HEK293 (cell line): ENCODE results near the gene CARD11.

ENCODE experiments used
- CTCF ChIA-PET: fragments of 350-600 bp; formaldehyde crosslinking; extraction: SDS; loops from one replicate; lab custom pipeline; 2021; ENCODE audit warnings: antibody characterized with exemption; lab: Yijun Ruan, JAX
- POLR2A ChIA-PET: fragments of 300-600 bp; formaldehyde crosslinking; extraction: SDS; loops from one replicate; lab custom pipeline; 2020; ENCODE audit warnings: antibody characterized with exemption, inconsistent platforms; lab: Yijun Ruan, JAX
- H3K27ac ChIP-seq: fragments of 200-500 bp; sonication (Bioruptor generic); 2 replicates; pipeline ENCODE4 v1.5.1; 2014; ENCODE audit warnings: low read depth, low read length, control low read depth, inconsistent platforms; ENCODE audit errors: extremely low read depth
- H3K36me3 ChIP-seq, 2 experiments: fragments of 200-500 bp in 1 of 2; sonication (Bioruptor generic) in 1 of 2; 1 replicate in 1 of 2; 2 replicates in 1 of 2; pipeline ENCODE4 v1.5.1; 2014 to 2017; ENCODE audit warnings: inconsistent platforms in 2 of 2, low read length in 2 of 2; ENCODE audit not compliant: control insufficient read depth in 2 of 2, insufficient read depth in 1 of 2
- H3K4me1 ChIP-seq: fragments of 200-500 bp; sonication (Bioruptor generic); 2 replicates; pipeline ENCODE4 v1.5.1; 2014; ENCODE audit warnings: mild to moderate bottlenecking, low read length, inconsistent platforms; ENCODE audit not compliant: control insufficient read depth, insufficient read depth
- H3K4me3 ChIP-seq: 2 replicates; pipeline ENCODE4 v1.5.1; 2011; ENCODE audit warnings: low read depth, mild to moderate bottlenecking, control low read depth, low read length, moderate library complexity
- H3K9me3 ChIP-seq: fragments of 200-500 bp; sonication (Bioruptor generic); 2 replicates; pipeline ENCODE4 v1.5.1; 2014; ENCODE audit warnings: low read depth, low read length, inconsistent platforms; ENCODE audit not compliant: control insufficient read depth, insufficient read depth
- BCL11A ChIP-seq: fragments of 450-650 bp; formaldehyde crosslinking; IDR thresholded peaks from 2 replicates; pipeline ENCODE4 v1.5.1; 2016; ENCODE audit warnings: low read depth, missing biosample characterization, missing genetic modification characterization
- HIC1 ChIP-seq: fragments of 450-650 bp; formaldehyde crosslinking; IDR thresholded peaks from 2 replicates; pipeline ENCODE4 v1.5.1; 2016; ENCODE audit warnings: missing biosample characterization, missing genetic modification characterization
- PRDM10 ChIP-seq: fragments of 450-650 bp; formaldehyde crosslinking; IDR thresholded peaks from 2 replicates; pipeline ENCODE4 v1.5.1; 2016; ENCODE audit warnings: missing biosample characterization, missing genetic modification characterization
- RBAK ChIP-seq: fragments of 450-650 bp; formaldehyde crosslinking; IDR thresholded peaks from 2 replicates; pipeline ENCODE4 v1.5.1; 2016; ENCODE audit warnings: missing biosample characterization, missing genetic modification characterization
- TRIM28 ChIP-seq: IDR thresholded peaks from 2 replicates; pipeline ENCODE4 v1.6.1; 2011; ENCODE audit warnings: low read length, control low read depth, borderline replicate concordance
- ZBTB17 ChIP-seq: fragments of 450-650 bp; formaldehyde crosslinking; IDR thresholded peaks from 2 replicates; pipeline ENCODE4 v1.5.1; 2016; ENCODE audit warnings: missing biosample characterization, missing genetic modification characterization
- ZBTB49 ChIP-seq: fragments of 450-650 bp; formaldehyde crosslinking; IDR thresholded peaks from 2 replicates; pipeline ENCODE4 v1.5.1; 2016; ENCODE audit warnings: missing biosample characterization, missing genetic modification characterization, low read depth
- ZBTB8A ChIP-seq: fragments of 450-650 bp; formaldehyde crosslinking; IDR thresholded peaks from 2 replicates; pipeline ENCODE4 v1.5.1; 2016; ENCODE audit warnings: missing biosample characterization, missing genetic modification characterization
- ZFHX2 ChIP-seq: fragments of 450-650 bp; formaldehyde crosslinking; conservative IDR thresholded peaks from 2 replicates; pipeline ENCODE4 v1.5.1; 2016; ENCODE audit warnings: missing biosample characterization, missing genetic modification characterization
- ZNF133 ChIP-seq: fragments of 450-650 bp; formaldehyde crosslinking; IDR thresholded peaks from 2 replicates; pipeline ENCODE4 v1.5.1; 2016; ENCODE audit warnings: missing biosample characterization, missing genetic modification characterization
- ZNF292 ChIP-seq: fragments of 450-650 bp; formaldehyde crosslinking; IDR thresholded peaks from 2 replicates; pipeline ENCODE4 v1.5.1; 2016; ENCODE audit warnings: low read depth, missing biosample characterization, missing genetic modification characterization, borderline replicate concordance
- ZNF37A ChIP-seq: fragments of 450-650 bp; IDR thresholded peaks from 2 replicates; pipeline ENCODE4 v1.5.1; 2018; ENCODE audit warnings: missing biosample characterization, missing genetic modification characterization
- ZNF394 ChIP-seq: fragments of 450-650 bp; formaldehyde crosslinking; IDR thresholded peaks from 2 replicates; pipeline ENCODE4 v1.5.1; 2016; ENCODE audit warnings: missing biosample characterization, missing genetic modification characterization, mild to moderate bottlenecking, moderate library complexity, borderline replicate concordance
- ZNF48 ChIP-seq: fragments of 450-650 bp; formaldehyde crosslinking; IDR thresholded peaks from 2 replicates; pipeline ENCODE4 v1.5.1; 2016; ENCODE audit warnings: missing biosample characterization, missing genetic modification characterization
- ZNF580 ChIP-seq: fragments of 450-650 bp; formaldehyde crosslinking; IDR thresholded peaks from 2 replicates; pipeline ENCODE4 v1.5.1; 2016; ENCODE audit warnings: missing biosample characterization, missing genetic modification characterization
- ZSCAN4 ChIP-seq: fragments of 450-650 bp; formaldehyde crosslinking; IDR thresholded peaks from 2 replicates; pipeline ENCODE4 v1.5.1; 2017; ENCODE audit warnings: missing biosample characterization, missing genetic modification characterization
- ZXDB ChIP-seq: fragments of 450-650 bp; formaldehyde crosslinking; IDR thresholded peaks from 2 replicates; pipeline ENCODE4 v1.5.1; 2016; ENCODE audit warnings: missing biosample characterization, missing genetic modification characterization

The CARD11 gene

GRCh38 chr7:2952316-2952715, 91.4 kb downstream of the CARD11 start:
- Histone ChIP-seq H3K27ac (no peak overlapping the region), H3K36me3 (no peaks in the 10 kb centered on the region), H3K4me3 (no peak overlapping the region), H3K4me1 (no peaks in the 10 kb centered on the region)
- POLR2A ChIA-PET, result no interaction called here
- TF ChIP-seq ZFHX2 (tag by site-specific recombination) (no peak), RBAK (tag by site-specific recombination) (no peak), ZBTB17 (no peak), BCL11A (tag by site-specific recombination) (no peak)
- TF ChIP-seq, all 188 proteins: peak for 0
- no peaks in the 10 kb centered on the region for H3K9me3 ChIP-seq
- CTCF ChIA-PET, result interaction anchor here (0.6 kb wide), 2 partner anchors 46 to 246 kb away, joined by 3 to 4 read pairs; no protein-coding TSS in a partner anchor

- no peak for TF ChIP-seq TRIM28
- TF ChIP-seq ZBTB8A, result no peak
- no peak for TF ChIP-seq ZNF394
- TF ChIP-seq ZNF37A (tag by site-specific recombination), result no peak
- TF ChIP-seq ZNF292, result no peak
- TF ChIP-seq ZXDB, result no peak
- no peak for TF ChIP-seq ZNF133
- no peak for TF ChIP-seq HIC1 (tag by site-specific recombination)
- no peak for TF ChIP-seq ZBTB49 (tag by site-specific recombination)
- no peak for TF ChIP-seq ZNF580 (tag by site-specific recombination)
- TF ChIP-seq ZNF48, result no peak
- no peak for TF ChIP-seq PRDM10 (tag by site-specific recombination)
- TF ChIP-seq ZSCAN4 (tag by site-specific recombination), result no peak
- TF ChIP-seq BCL11A (tag by site-specific recombination), result no peak
- Histone ChIP-seq H3K9me3 (no peaks in the 10 kb centered on the region), H3K4me3 (no peak overlapping the region), H3K4me1 (no peaks in the 10 kb centered on the region), H3K36me3 (no peaks in the 10 kb centered on the region), H3K27ac (no peak overlapping the region)
- ChIA-PET POLR2A (no interaction called here), CTCF (no interaction called here)
These were observed 93.1 kb downstream of the CARD11 start for GRCh38 chr7:2950578-2950977.
